ENCODE measurements around the gene STX18.

Gene STX18

DNA sequence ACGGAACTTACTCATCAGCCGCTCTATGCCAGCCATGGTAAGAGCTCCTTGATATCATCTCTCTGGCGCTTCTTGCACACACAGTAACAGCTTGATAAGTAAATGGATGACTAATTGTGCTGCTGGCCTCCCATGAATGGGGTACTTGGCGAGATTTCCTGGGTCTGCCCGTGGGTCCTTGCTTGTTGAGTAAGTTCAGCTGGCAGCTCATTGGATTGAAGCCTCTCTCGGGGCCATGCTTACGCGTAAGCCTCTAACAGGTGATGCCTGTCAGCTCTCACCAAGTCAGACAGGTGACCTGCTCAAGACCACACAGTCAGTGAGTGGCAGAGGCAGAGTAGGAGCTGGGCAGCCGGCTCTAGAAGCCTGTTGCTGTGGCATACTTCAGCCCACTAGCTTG lies 147.2 kb downstream of the STX18 start:
- DNase-seq (ENCODE audit: insufficient read length, low spot score) (no peak), FAIRE-seq (no peak)
- TF ChIP-seq, protein P1, sequence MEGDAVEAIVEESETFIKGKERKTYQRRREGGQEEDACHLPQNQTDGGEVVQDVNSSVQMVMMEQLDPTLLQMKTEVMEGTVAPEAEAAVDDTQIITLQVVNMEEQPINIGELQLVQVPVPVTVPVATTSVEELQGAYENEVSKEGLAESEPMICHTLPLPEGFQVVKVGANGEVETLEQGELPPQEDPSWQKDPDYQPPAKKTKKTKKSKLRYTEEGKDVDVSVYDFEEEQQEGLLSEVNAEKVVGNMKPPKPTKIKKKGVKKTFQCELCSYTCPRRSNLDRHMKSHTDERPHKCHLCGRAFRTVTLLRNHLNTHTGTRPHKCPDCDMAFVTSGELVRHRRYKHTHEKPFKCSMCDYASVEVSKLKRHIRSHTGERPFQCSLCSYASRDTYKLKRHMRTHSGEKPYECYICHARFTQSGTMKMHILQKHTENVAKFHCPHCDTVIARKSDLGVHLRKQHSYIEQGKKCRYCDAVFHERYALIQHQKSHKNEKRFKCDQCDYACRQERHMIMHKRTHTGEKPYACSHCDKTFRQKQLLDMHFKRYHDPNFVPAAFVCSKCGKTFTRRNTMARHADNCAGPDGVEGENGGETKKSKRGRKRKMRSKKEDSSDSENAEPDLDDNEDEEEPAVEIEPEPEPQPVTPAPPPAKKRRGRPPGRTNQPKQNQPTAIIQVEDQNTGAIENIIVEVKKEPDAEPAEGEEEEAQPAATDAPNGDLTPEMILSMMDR (IDR thresholded peaks at IDR 0.05; ENCODE audit: insufficient read depth, missing control alignments) = no peak

DNA sequence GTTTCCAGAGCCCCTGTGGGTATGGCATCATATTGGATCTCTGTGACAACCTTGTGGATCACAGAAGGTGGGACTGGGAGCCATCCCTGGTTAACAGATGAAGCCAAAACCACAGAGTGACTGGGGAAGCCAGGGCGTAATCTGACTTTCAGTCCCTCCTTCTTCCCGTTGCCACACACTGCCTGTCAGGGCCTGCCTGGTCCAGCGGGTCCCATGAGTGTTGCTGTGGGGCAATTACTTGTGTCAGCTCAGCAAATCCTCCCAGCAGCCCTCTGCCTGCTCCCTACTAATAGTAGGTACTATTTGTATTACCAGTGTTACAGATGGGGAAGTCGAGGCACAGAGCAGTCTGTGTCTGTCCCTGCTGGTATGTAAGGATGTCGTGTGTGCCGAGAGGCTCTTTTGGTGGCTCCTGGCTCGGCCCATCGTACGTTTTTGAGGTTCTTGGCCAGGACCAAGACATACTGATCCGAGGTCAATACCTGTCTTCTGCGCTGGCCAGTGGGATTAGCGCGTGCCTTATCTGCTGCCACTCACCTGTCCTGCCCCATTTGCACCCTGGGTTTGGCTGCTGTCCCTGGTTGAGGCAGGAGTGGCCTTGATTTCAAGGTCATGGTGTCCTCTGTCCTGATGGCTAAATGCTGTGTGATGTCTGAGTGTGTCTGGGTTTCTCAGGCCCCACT lies 149.2 kb downstream of the STX18 start:
- FAIRE-seq (no peak), DNase-seq (ENCODE audit: insufficient read length, low spot score) (no peak)
- TF ChIP-seq, protein P1 (IDR thresholded peaks at IDR 0.05; ENCODE audit: insufficient read depth, missing control alignments) = no peak

DNA sequence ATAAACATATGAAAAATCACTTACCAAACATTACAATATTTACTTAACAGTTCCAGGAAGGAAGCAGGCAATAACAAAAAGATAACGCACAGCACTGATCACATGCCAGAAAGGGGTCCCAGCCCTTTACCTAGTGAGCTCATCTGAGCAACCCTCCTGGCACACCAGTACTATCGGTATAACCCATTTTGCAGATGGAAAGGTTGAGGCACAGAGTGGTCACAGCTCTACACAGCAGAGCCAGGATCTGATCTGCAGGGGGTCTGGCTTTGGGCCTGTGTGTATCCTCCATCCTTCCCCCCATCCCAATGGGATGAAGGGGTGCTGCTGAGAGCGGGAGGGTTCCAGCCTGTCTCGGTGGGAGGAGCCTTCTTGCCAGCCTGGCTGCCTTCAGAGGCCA lies 150.0 kb downstream of the STX18 start:
- DNase-seq (ENCODE audit: insufficient read length, low spot score) (no peak), FAIRE-seq (no peak)
- TF ChIP-seq, protein P1 (IDR thresholded peaks at IDR 0.05; ENCODE audit: insufficient read depth, missing control alignments) = no peak

DNA sequence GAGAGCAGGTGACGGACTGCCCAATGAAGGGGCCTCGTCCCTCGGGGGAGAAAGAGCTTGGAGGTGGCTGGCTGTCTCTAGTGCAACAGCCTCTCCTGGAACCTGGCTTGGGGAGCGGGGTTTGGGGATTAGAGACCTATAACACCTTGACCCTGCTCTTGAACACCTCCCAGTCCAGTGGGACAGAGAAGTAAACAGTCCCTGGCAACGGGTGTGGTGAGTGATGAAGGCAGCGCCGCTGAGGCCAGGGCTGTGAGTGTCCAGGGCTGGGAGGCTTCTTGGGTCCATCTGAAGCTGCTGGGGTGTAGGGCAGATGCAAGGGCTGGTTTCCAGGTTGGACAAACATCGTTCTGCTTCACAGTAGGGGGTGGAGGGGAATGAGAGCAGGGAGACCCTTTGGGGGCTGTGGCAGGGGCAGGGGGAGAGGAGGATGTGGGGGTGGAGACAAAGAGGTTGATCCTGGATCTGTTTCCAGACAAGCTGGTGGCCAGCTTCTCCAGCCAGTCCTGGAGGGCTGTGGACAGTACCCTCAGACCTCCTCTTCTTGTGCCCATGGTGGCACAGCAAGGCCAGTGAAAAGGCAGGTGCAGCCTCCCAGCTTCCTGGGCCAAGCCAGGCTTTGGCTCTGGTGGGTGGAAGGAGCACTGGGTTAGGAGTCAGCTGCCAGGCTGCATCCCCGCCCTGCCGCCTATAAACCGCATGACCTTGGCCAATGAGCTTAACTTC lies 151.2 kb downstream of the STX18 start:
- no peak for FAIRE-seq

DNA sequence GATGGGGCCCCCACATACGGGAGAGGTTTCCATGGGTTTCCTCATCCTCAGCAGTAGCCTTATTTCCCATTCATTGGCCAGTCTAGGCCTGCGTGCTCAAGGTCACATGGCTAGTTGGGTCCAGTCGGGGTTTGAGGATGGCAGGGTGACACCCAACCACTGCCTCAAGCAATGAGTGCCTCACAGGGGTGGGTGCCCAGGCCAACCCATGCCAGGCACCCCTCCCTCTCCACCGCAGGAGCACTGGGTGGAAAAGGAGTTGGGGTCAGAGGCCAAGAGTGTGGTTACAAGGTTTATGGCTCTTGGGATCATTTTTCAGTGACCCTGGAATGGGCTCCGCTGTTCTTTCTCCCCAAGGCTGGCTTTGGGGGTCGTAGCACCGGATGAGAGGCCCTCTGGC lies 151.8 kb downstream of the STX18 start:
- DNase-seq (ENCODE audit: insufficient read length, low spot score) (no peak), FAIRE-seq (no peak)
- TF ChIP-seq, protein P1 (IDR thresholded peaks at IDR 0.05; ENCODE audit: insufficient read depth, missing control alignments) = no peak

More for the DNA sequence above, 151.2 kb downstream of the STX18 start:
- DNase-seq (ENCODE audit: insufficient read length, low spot score) = no peak
- TF ChIP-seq, protein P1 (IDR thresholded peaks at IDR 0.05; ENCODE audit: insufficient read depth, missing control alignments) = no peak

DNA sequence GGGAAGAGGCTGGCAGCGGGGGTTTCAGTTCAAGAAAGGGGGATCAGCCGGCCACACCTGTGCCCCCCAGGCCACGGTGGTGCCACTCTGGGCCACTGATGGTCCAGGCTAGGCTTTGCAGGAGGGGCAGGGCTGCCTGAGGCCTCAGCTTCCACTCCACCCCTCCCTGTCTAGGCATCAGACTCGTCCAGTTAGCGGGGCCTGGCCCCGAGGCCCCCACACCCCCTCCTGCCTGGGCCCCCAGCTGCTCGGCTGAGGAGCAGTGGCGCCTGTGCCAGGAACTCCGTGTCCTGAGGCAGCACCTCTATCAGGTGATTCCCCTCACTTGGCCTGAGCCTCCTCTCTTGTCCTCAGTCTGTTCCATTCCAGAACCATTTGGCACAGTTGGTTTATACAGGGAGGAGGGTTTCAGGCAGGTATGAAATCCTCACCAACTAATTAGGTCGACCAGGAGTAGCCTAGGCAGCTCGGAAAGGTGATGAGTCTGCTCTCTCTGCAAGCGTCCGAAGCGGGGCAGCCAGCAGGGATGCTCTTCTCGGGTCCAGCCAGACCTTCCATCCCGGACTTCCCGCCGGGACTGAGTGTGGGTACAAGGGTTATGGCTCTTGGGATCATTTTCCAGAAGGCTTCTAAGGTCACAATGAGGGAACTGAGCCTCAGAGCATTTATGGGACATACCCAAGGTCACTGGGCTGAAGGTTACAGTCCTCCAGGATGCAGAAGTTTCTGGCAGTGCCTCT lies 152.8 kb downstream of the STX18 start:
- DNase-seq (ENCODE audit: insufficient read length, low spot score) (no peak), FAIRE-seq (no peak)
- TF ChIP-seq, protein P1 (IDR thresholded peaks at IDR 0.05; ENCODE audit: insufficient read depth, missing control alignments) = no peak

Measured in D721Med (cell line).